IMR-90 (cell line): ENCODE measurements around the gene BYSL. TPM values are rescaled to one million over a fixed set of nuclear protein-coding genes. Genes with fewer than 3 reads are reported as not detected.

Experiments
- ATAC-seq: fragments of 200-7000 bp; cut with Tn5 transposase; 2 replicates; pipeline ENCODE4 v1.9.1; 2020; ENCODE audit warnings: low read depth, mild to moderate bottlenecking, moderate library complexity
- BruUV-seq: library from RNA; stranded (reverse); fragments of 400-500 nt; replicated peaks from 2 replicates; lab custom pipeline; 2021; lab: Mats Ljungman, UMichigan
- CTCF ChIA-PET: fragments of 300-600 bp; formaldehyde crosslinking; extraction: SDS; loops from one replicate; lab custom pipeline; 2021; ENCODE audit warnings: antibody characterized with exemption; lab: Yijun Ruan, JAX
- POLR2A ChIA-PET: fragments of 300-600 bp; sonication (Branson Sonifier 250); formaldehyde crosslinking; loops from one replicate; lab custom pipeline; 2022; ENCODE audit warnings: antibody characterized with exemption; ENCODE audit not compliant: unreplicated experiment; lab: Charles Lee
- DNase-seq: peaks from one replicate; pipeline ENCODE4 v3.0.0; 2013
- H2AFZ ChIP-seq: replicated peaks from 2 replicates; pipeline ENCODE3; 2013; ENCODE audit warnings: low read length, mild to moderate bottlenecking; ENCODE audit not compliant: poor library complexity
- H2AK5ac ChIP-seq: 2 replicates; pipeline ENCODE4 v1.6.1; 2013; ENCODE audit warnings: low read depth, low read length, inconsistent platforms
- H2AK9ac ChIP-seq: replicated peaks from 2 replicates; pipeline ENCODE3; 2013; ENCODE audit warnings: mild to moderate bottlenecking, low read depth, low read length, moderate library complexity; ENCODE audit not compliant: poor library complexity
- H2BK120ac ChIP-seq: 2 replicates; pipeline ENCODE4 v1.6.1; 2013; ENCODE audit warnings: low read depth, low read length, inconsistent platforms
- H2BK15ac ChIP-seq: 3 replicates; pipeline ENCODE4 v1.6.1; 2013; ENCODE audit warnings: low read depth, low read length, inconsistent platforms
- H2BK20ac ChIP-seq: 2 replicates; pipeline ENCODE4 v1.6.1; 2013; ENCODE audit warnings: low read depth, mild to moderate bottlenecking, inconsistent platforms, low read length, moderate library complexity
- H2BK5ac ChIP-seq: 2 replicates; pipeline ENCODE4 v1.6.1; 2013; ENCODE audit warnings: mild to moderate bottlenecking, low read depth, low read length, inconsistent platforms; ENCODE audit not compliant: poor library complexity, severe bottlenecking
- H3K14ac ChIP-seq: replicated peaks from 2 replicates; pipeline ENCODE4 v1.6.1; 2013; ENCODE audit warnings: low read depth, low read length, inconsistent platforms
- H3K18ac ChIP-seq: 2 replicates; pipeline ENCODE4 v1.6.1; 2013; ENCODE audit warnings: low read depth, low read length, control low read depth
- H3K23ac ChIP-seq: 2 replicates; pipeline ENCODE4 v1.6.1; 2013; ENCODE audit warnings: low read depth, low read length, inconsistent platforms
- H3K27ac ChIP-seq: 2 replicates; pipeline ENCODE4 v1.5.1; 2013; ENCODE audit warnings: mild to moderate bottlenecking, control low read depth, low read length; ENCODE audit not compliant: insufficient read depth
- H3K27me3 ChIP-seq: 2 replicates; pipeline ENCODE4 v1.6.1; 2013; ENCODE audit warnings: low read length; ENCODE audit not compliant: control insufficient read depth, insufficient read depth
- H3K36me3 ChIP-seq: 2 replicates; pipeline ENCODE4 v1.6.1; 2013; ENCODE audit warnings: low read length, mixed read lengths; ENCODE audit not compliant: control insufficient read depth, insufficient read depth
- H3K4ac ChIP-seq: 2 replicates; pipeline ENCODE4 v1.6.1; 2013; ENCODE audit warnings: low read depth, low read length, inconsistent platforms
- H3K4me1 ChIP-seq: 2 replicates; pipeline ENCODE4 v1.6.1; 2013; ENCODE audit warnings: low read length, mixed read lengths; ENCODE audit not compliant: control insufficient read depth, insufficient read depth
- H3K4me2 ChIP-seq: 2 replicates; pipeline ENCODE4 v1.6.1; 2013; ENCODE audit warnings: low read depth, mild to moderate bottlenecking, control low read depth, low read length, moderate library complexity
- H3K4me3 ChIP-seq: 2 replicates; pipeline ENCODE4 v1.5.1; 2013; ENCODE audit warnings: low read depth, mild to moderate bottlenecking, control low read depth, low read length, moderate library complexity; ENCODE audit not compliant: insufficient read depth
- H3K56ac ChIP-seq: 2 replicates; pipeline ENCODE4 v1.6.1; 2013; ENCODE audit warnings: low read length, inconsistent platforms; ENCODE audit not compliant: insufficient read depth; ENCODE audit errors: extremely low read depth
- H3K79me1 ChIP-seq, 2 experiments: 2 replicates each; pipeline ENCODE4 v1.6.1; 2013; ENCODE audit warnings: low read length in 2 of 2, inconsistent platforms in 1 of 2, low read depth in 1 of 2
- H3K9ac ChIP-seq: 2 replicates; pipeline ENCODE4 v1.6.1; 2013; ENCODE audit warnings: low read depth, low read length, control low read depth
- H3K9me1 ChIP-seq: 2 replicates; pipeline ENCODE4 v1.6.1; 2013; ENCODE audit warnings: low read length, inconsistent platforms; ENCODE audit not compliant: insufficient read depth
- H3K9me3 ChIP-seq: 2 replicates; pipeline ENCODE4 v1.6.1; 2013; ENCODE audit warnings: low read length; ENCODE audit not compliant: control insufficient read depth, insufficient read depth
- H4K20me1 ChIP-seq: 2 replicates; pipeline ENCODE4 v1.6.1; 2013; ENCODE audit warnings: low read length, inconsistent platforms; ENCODE audit not compliant: insufficient read depth
- H4K5ac ChIP-seq: 2 replicates; pipeline ENCODE4 v1.6.1; 2013; ENCODE audit warnings: mild to moderate bottlenecking, low read depth, low read length, control low read depth
- H4K8ac ChIP-seq, 2 experiments: 2 replicates each; pipeline ENCODE4 v1.6.1; 2013; ENCODE audit warnings: low read depth in 2 of 2, low read length in 2 of 2, control low read depth in 1 of 2, inconsistent platforms in 1 of 2
- H4K91ac ChIP-seq: 2 replicates; pipeline ENCODE4 v1.6.1; 2013; ENCODE audit warnings: low read depth, low read length, inconsistent platforms; ENCODE audit not compliant: insufficient read depth
- CEBPB ChIP-seq: IDR thresholded peaks from 2 replicates; pipeline ENCODE4 v1.6.1; 2012; ENCODE audit warnings: low read depth, low read length, improper control_type of control experiment
- RCOR1 ChIP-seq: IDR thresholded peaks from 2 replicates; pipeline ENCODE4 v1.6.1; 2012; ENCODE audit warnings: mild to moderate bottlenecking, low read length, improper control_type of control experiment; ENCODE audit not compliant: insufficient replicate concordance
- WGBS, 2 experiments: methylation state at CpG; one replicate each; pipeline versions ENCODE4 v1.1.5 to v1.1.7; 2013; ENCODE audit warnings: missing lambda C conversion rate in 2 of 2; ENCODE audit not compliant: insufficient read length in 1 of 2; ENCODE audit errors: extremely low coverage in 2 of 2; 5-methylcytosine and 5-hydroxymethylcytosine counted together
- dilution Hi-C: fragments of 300-500 bp; cut with HindIII; formaldehyde crosslinking; loops from one replicate; pipeline ENCODE4 v1.14.3; 2018; ENCODE audit warnings: low sequenced_read_pairs; ENCODE audit not compliant: unreplicated experiment
- in situ Hi-C: fragments of 300-500 bp; cut with MboI; formaldehyde crosslinking; loops from 3 replicates; pipeline ENCODE4 v1.14.3; 2019; ENCODE audit warnings: low sequenced_read_pairs, inconsistent platforms, mixed read lengths
- intact Hi-C: fragments of 100-400 bp; cut with micrococcal nuclease; formaldehyde crosslinking; loops from 2 replicates; pipeline ENCODE4 v1.10.0; 2022
- polyA plus RNA-seq, 3 experiments: library from polyadenylated mRNA; depleted of rRNA; stranded (reverse); fragments of >200 nt; gene quantifications; 2 replicates each; pipeline ENCODE4 v1.2.3, GENCODE V29; 2012; ENCODE audit warnings: low replicate concordance in 1 of 3
- total RNA-seq: library from RNA; depleted of rRNA; stranded (reverse); fragments of >200 nt; gene quantifications from 2 replicates; pipeline ENCODE4 v1.2.3, GENCODE V29; 2012

BYSL gene
- total and polyA plus RNA-seq, 2 of the 4 experiments (the other 2 are of a cell fraction) = 26.7 to 36.3 TPM

GRCh38 chr6:41970436-41970846, 49.1 kb downstream of the BYSL start:
- Histone ChIP-seq H3K4me3 (no peak overlapping the region), H3K23ac (peak overlapping the region; percentile 50; the same call in 1 of the 2 replicates), H3K9ac (no peak overlapping the region), H3K4ac (peak overlapping the region; percentile 92), H4K5ac (peak overlapping the region; percentile 67), H2AK5ac (peak overlapping the region; percentile 61; the same call in 1 of the 2 replicates), H3K36me3 (no peaks in the 10 kb centered on the region), H2AFZ (peak overlapping the region; percentile 87), H3K14ac (peak overlapping the region; percentile 80), H4K91ac (peak overlapping the region; percentile 37), H3K18ac (peak overlapping the region; percentile 77), H2BK5ac (peak overlapping the region; percentile 62), H3K79me1 (no peaks in the 10 kb centered on the region), H3K9me1 (peaks cover 12% of the 10 kb centered on the region), H3K27me3 (no peaks in the 10 kb centered on the region), H3K4me2 (peak overlapping the region; percentile 9), H3K9me3 (no peaks in the 10 kb centered on the region), H3K4me1 (peaks cover 12% of the 10 kb centered on the region), H4K20me1 (no peaks in the 10 kb centered on the region), H4K8ac (peak overlapping the region; percentile 2 to 91), H2BK20ac (peak overlapping the region; percentile 88), H3K27ac (peak overlapping the region; percentile 73), H2BK120ac (peak overlapping the region; percentile 85), H3K56ac (no peak overlapping the region), H2BK15ac (peak overlapping the region; percentile 11; the same call in 1 of the 3 replicates), H2AK9ac (peak overlapping the region; percentile 31)
- ATAC-seq (peak; percentile 10; the same call in 1 of the 2 replicates), DNase-seq (peak; percentile 38)
- CTCF ChIA-PET = no interaction called here
- no CpG with 5 or more reads among the region's 4 CpGs for WGBS, 2 experiments
- POLR2A ChIA-PET = no interaction called here
- intact Hi-C loops (no loop called here), in situ Hi-C loops (no loop called here), dilution Hi-C loops (no loop called here)
- TF ChIP-seq CEBPB (peak; percentile 68; the same call in 1 of the 2 replicates), RCOR1 (no peak)
- no TSS peak for BruUV-seq
